CD14-positive monocyte (primary cell): ENCODE results near the gene RPS6KA5. TPM values are rescaled to one million over a fixed set of nuclear protein-coding genes. Genes with fewer than 3 reads are reported as not detected.

Experiments
- DNase-seq, 3 donors: peaks; one replicate each; pipeline ENCODE4 v3.0.0-alpha.2; 2011 to 2022
- H2AFZ ChIP-seq: 2 replicates; pipeline ENCODE4 v1.6.0; 2012; ENCODE audit warnings: mild to moderate bottlenecking, low read depth, low read length, inconsistent platforms; ENCODE audit not compliant: insufficient read depth, poor library complexity, severe bottlenecking
- H3K27ac ChIP-seq, 2 donors: 1 replicate in 1 of 2; 2 replicates in 1 of 2; pipeline ENCODE4 v1.5.1; 2012 to 2013; ENCODE audit warnings: low read length in 2 of 2, control low read depth in 1 of 2, inconsistent platforms in 1 of 2, low read depth in 1 of 2, mild to moderate bottlenecking in 1 of 2
- H3K27me3 ChIP-seq, 2 donors: one replicate each; pipeline versions ENCODE4 v1.6.0 to v1.6.1; 2011 to 2013; ENCODE audit warnings: low read length in 2 of 2; ENCODE audit not compliant: control insufficient read depth in 2 of 2, insufficient read depth in 2 of 2
- H3K36me3 ChIP-seq, 2 donors: replicated peaks in 1 of 2; 1 replicate in 1 of 2; 2 replicates in 1 of 2; pipeline versions ENCODE4 v1.5.1 to v1.6.1; 2012 to 2013; ENCODE audit warnings: low read length in 2 of 2, control low read depth in 1 of 2, inconsistent platforms in 1 of 2, mild to moderate bottlenecking in 1 of 2; ENCODE audit not compliant: insufficient read depth in 2 of 2, control insufficient read depth in 1 of 2
- H3K4me1 ChIP-seq, 2 donors: 1 replicate in 1 of 2; 2 replicates in 1 of 2; pipeline versions ENCODE4 v1.5.1 to v1.6.1; 2012 to 2013; ENCODE audit warnings: low read length in 2 of 2, control low read depth in 1 of 2, inconsistent platforms in 1 of 2, mild to moderate bottlenecking in 1 of 2, moderate library complexity in 1 of 2; ENCODE audit not compliant: insufficient read depth in 2 of 2, control insufficient read depth in 1 of 2
- H3K4me2 ChIP-seq: replicated peaks from 2 replicates; pipeline ENCODE3; 2012; ENCODE audit warnings: low read length, moderate library complexity, mild to moderate bottlenecking; ENCODE audit not compliant: poor library complexity, severe bottlenecking; ENCODE audit errors: extremely low read depth
- H3K4me3 ChIP-seq, 3 experiments: fragments of 200-600 bp in 1 of 3; sonication (generic) in 1 of 3; replicated peaks in 1 of 3; 1 replicate in 2 of 3; 2 replicates in 1 of 3; pipeline ENCODE4 v1.5.1; 2011 to 2013; ENCODE audit warnings: low read length in 3 of 3, mild to moderate bottlenecking in 3 of 3, control low read depth in 2 of 3, low read depth in 2 of 3, inconsistent platforms in 1 of 3, moderate library complexity in 1 of 3
- H3K79me2 ChIP-seq: 2 replicates; pipeline ENCODE4 v1.6.0; 2012; ENCODE audit warnings: mild to moderate bottlenecking, control low read depth, inconsistent platforms, low read length, moderate library complexity; ENCODE audit not compliant: insufficient read depth
- H3K9ac ChIP-seq: 2 replicates; pipeline ENCODE4 v1.6.0; 2017; ENCODE audit warnings: low read length, mild to moderate bottlenecking; ENCODE audit not compliant: insufficient read depth, poor library complexity, severe bottlenecking
- H3K9me3 ChIP-seq, 2 donors: replicated peaks in 1 of 2; 1 replicate in 1 of 2; 2 replicates in 1 of 2; pipeline versions ENCODE4 v1.5.1 to v1.6.1; 2012 to 2013; ENCODE audit warnings: low read length in 2 of 2, control low read depth in 1 of 2; ENCODE audit not compliant: control insufficient read depth in 1 of 2, insufficient read depth in 1 of 2
- H4K20me1 ChIP-seq: 2 replicates; pipeline ENCODE4 v1.6.0; 2012; ENCODE audit warnings: mild to moderate bottlenecking, low read length, control low read depth, moderate library complexity; ENCODE audit not compliant: insufficient read depth
- H3K27ac Mint-ChIP-seq, 7 donors: one replicate each; pipeline ENCODE4 v1.8.0; 2020; ENCODE audit warnings: mild to moderate bottlenecking in 7 of 7, mixed read lengths in 7 of 7, moderate library complexity in 6 of 7, inconsistent platforms in 2 of 7
- H3K27me3 Mint-ChIP-seq, 3 donors: one replicate each; pipeline ENCODE4 v1.8.0; 2021 to 2022; ENCODE audit warnings: low read depth in 3 of 3, mild to moderate bottlenecking in 3 of 3, mixed read lengths in 3 of 3, moderate library complexity in 3 of 3, inconsistent platforms in 1 of 3
- H3K36me3 Mint-ChIP-seq, 2 donors: one replicate each; pipeline ENCODE4 v1.8.0; 2020; ENCODE audit warnings: mixed read lengths in 2 of 2, inconsistent platforms in 1 of 2, mild to moderate bottlenecking in 1 of 2
- H3K4me1 Mint-ChIP-seq: one replicate; pipeline ENCODE4 v1.8.0; 2020; ENCODE audit warnings: mild to moderate bottlenecking, mixed read lengths
- H3K4me3 Mint-ChIP-seq, 2 donors: one replicate each; pipeline ENCODE4 v1.8.0; 2020; ENCODE audit warnings: mild to moderate bottlenecking in 2 of 2, mixed read lengths in 2 of 2, moderate library complexity in 1 of 2
- H3K9me3 Mint-ChIP-seq, 7 donors: one replicate each; pipeline ENCODE4 v1.8.0; 2020 to 2022; ENCODE audit warnings: mixed read lengths in 7 of 7, mild to moderate bottlenecking in 6 of 7, moderate library complexity in 6 of 7, inconsistent platforms in 2 of 7
- CTCF ChIP-seq: fragments of 200-600 bp; IDR thresholded peaks from one replicate; pipeline ENCODE4 v1.8.0; 2022; ENCODE audit warnings: antibody characterized with exemption, mild to moderate bottlenecking
- WGBS: methylation state at CpG from one replicate; pipeline ENCODE4 v1.1.5; 2013; ENCODE audit warnings: missing lambda C conversion rate; ENCODE audit not compliant: insufficient coverage; 5-methylcytosine and 5-hydroxymethylcytosine counted together
- intact Hi-C, 2 donors: fragments of 100-400 bp; cut with micrococcal nuclease; formaldehyde crosslinking; loops; one replicate each; pipeline versions ENCODE4 v1.15.0 to v1.15.1; 2023
- polyA plus RNA-seq, 3 donors: library from polyadenylated mRNA; depleted of rRNA in 1 of 3; unstranded in 2 of 3; stranded (reverse) in 1 of 3; fragments of 300-500 nt in 2 of 3; fragments of >200 nt in 1 of 3; fragmentation: Illumina TruSeq in 2 of 3; gene quantifications; 1 replicate in 2 of 3; 2 replicates in 1 of 3; pipeline ENCODE4 v1.2.3, GENCODE V29; 2012 to 2021
- small RNA-seq: library from RNA; depleted of rRNA; stranded (forward); fragments of <200 nt; gene quantifications from one replicate; pipeline ENCODE3, GENCODE V24; 2012; ENCODE audit warnings: low read depth; ENCODE audit not compliant: insufficient read length

Gene RPS6KA5
- polyA plus RNA-seq, 3 donors, result 4.4 to 10.1 (median 7.9) TPM

GRCh38 chr14:90799420-90799819 is 261.0 kb downstream of the RPS6KA5 start:
- Histone ChIP-seq H3K36me3 (no peaks in the 10 kb centered on the region), H3K27me3 (no peaks in the 10 kb centered on the region), H3K4me3 (no peak overlapping the region), H3K27ac (no peak overlapping the region), H3K9me3 (no peaks in the 10 kb centered on the region), H4K20me1 (no peaks in the 10 kb centered on the region), H3K79me2 (no peaks in the 10 kb centered on the region), H3K4me2 (no peak overlapping the region), H3K4me1 (peaks cover 28 to 41% of the 10 kb centered on the region in 2 donors), H2AFZ (no peak overlapping the region), H3K9ac (no peak overlapping the region)
- peaks cover 44% of the 10 kb centered on the region for H3K4me1 Mint-ChIP-seq
- H3K27ac Mint-ChIP-seq, result no peak overlapping the region
- intact Hi-C loops, result no loop called here
- H3K9me3 Mint-ChIP-seq, result peaks cover 0 to 3% (median 0%) of the 10 kb centered on the region in 7 donors
- TF ChIP-seq CTCF, result no peak
- no peak overlapping the region for H3K4me3 Mint-ChIP-seq
- H3K36me3 Mint-ChIP-seq, result no peaks in the 10 kb centered on the region
- no peak for DNase-seq
- WGBS, result 91% methylated on average over 5 of the region's 5 CpGs
- H3K27me3 Mint-ChIP-seq, result peaks cover 0 to 3% (median 1%) of the 10 kb centered on the region in 3 donors

DNA sequence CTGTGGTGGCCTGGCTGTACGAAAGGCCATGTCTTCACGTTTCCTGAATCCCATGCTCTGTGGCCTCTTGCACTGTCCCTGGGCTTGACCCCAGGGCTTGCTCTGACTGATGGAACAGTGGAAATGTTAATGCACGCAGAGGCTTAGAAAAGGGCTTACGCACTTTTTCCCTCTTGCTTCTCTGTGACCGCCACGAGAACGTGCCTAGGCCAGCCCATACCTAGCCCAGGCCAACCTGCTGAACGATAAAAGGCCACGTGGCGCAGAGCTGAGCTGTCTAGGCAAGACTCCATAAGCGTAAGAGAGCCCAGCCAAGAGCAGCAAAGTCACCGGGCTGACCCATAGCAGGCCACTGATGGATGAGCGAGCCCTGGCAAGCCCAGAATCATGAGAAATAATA is 262.5 kb downstream of the RPS6KA5 start:
- peaks cover 20 to 30% of the 10 kb centered on the region in 2 donors for H3K4me1 ChIP-seq
- no peak overlapping the region for H3K4me2 ChIP-seq
- H3K9me3 ChIP-seq, result no peaks in the 10 kb centered on the region
- intact Hi-C loops, result no loop called here
- peaks cover 33% of the 10 kb centered on the region for H3K4me1 Mint-ChIP-seq
- H4K20me1 ChIP-seq, result no peaks in the 10 kb centered on the region
- H3K79me2 ChIP-seq, result no peaks in the 10 kb centered on the region
- no peak overlapping the region for H3K27ac ChIP-seq
- DNase-seq, result no peak
- H2AFZ ChIP-seq, result no peak overlapping the region
- H3K36me3 Mint-ChIP-seq, result no peaks in the 10 kb centered on the region
- H3K9me3 Mint-ChIP-seq, result peaks cover 0 to 3% (median 0%) of the 10 kb centered on the region in 7 donors
- H3K27me3 ChIP-seq, result no peaks in the 10 kb centered on the region
- no peak overlapping the region for H3K9ac ChIP-seq
- H3K36me3 ChIP-seq, result no peaks in the 10 kb centered on the region
- no peak overlapping the region for H3K4me3 Mint-ChIP-seq
- H3K27ac Mint-ChIP-seq, result peak overlapping the region in 3 of 7 donors; percentile 48 to 62 (median 50)
- WGBS, result 87% methylated on average over 11 of the region's 13 CpGs
- H3K27me3 Mint-ChIP-seq, result peaks cover 0 to 3% (median 1%) of the 10 kb centered on the region in 3 donors
- H3K4me3 ChIP-seq, result no peak overlapping the region
- TF ChIP-seq CTCF, result no peak

Small RNAs within 50 kb of the gene (small RNA-seq; reads per million reads assigned to genes)
- not detected for gene RNU7-30P

Other genes starting within 250 kb of the RPS6KA5 start
- gene TTC7B, start 244.2 kb downstream of the RPS6KA5 start, polyA plus RNA-seq, result 1 to 10 TPM in 2 of 3 donors, under 1 TPM in 1; 0.87 to 2.6 (median 1.2) TPM
- gene DGLUCY, start 53.4 kb upstream of the RPS6KA5 start, polyA plus RNA-seq, result 10 to 100 TPM; 54.9 to 88.4 (median 66.0) TPM
- under 1 TPM in 2 of 3 donors, not detected in 1; 0.05 to 0.07 TPM for gene GPR68, start 184.1 kb upstream of the RPS6KA5 start, polyA plus RNA-seq